Thyroid gland (tissue), 4 donors: Measurements from ENCODE around the gene SSC4D.

Experiments
- POLR2A ChIP-seq, 2 donors: fragments of 450-650 bp; IDR thresholded peaks; one replicate each; pipeline ENCODE4 v1.6.1; 2017; ENCODE audit warnings: antibody characterized with exemption in 2 of 2, mild to moderate bottlenecking in 2 of 2, moderate library complexity in 1 of 2
- TF ChIP-seq, protein P1 (sequence below), 6 experiments: fragments of 200-600 bp in 3 of 6; fragments of 450-650 bp in 3 of 6; sonication (generic) in 3 of 6; IDR thresholded peaks; one replicate each; pipeline ENCODE4 v1.5.1; 2016 to 2019; ENCODE audit warnings: antibody characterized with exemption in 6 of 6, mild to moderate bottlenecking in 2 of 6, inconsistent platforms in 1 of 6, moderate library complexity in 1 of 6

DNA sequence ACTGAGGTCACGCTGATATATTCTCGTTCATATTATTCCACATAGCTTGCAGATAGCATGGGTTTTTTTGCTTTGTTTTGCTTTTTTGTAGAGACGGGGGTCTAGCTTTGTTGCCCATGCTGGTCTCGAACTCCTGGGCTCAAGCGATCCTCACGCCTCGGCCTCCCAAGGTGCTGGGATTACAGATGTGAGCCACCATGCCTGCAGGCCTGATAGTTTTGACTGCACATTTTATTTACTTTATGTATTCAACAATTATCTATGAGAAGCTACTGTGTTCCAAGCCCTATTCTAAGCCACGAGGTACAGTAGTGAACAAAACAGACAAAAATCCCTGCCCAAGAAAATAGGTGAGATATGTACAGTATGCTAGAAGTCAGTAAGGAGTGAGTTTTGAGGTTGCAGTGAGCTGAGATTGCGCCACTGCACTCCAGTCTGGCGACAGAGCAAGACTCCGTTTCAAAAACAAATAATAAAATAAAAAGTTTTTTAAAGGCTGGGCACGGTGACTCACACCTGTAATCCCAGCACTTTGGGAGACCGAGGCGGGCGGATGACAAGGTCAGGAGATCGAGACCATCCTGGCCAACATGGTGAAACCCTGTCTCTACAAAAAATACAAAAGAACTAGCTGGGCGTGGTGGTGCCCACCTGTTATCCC is 49.4 kb downstream of the SSC4D start:
- TF ChIP-seq, protein P1, sequence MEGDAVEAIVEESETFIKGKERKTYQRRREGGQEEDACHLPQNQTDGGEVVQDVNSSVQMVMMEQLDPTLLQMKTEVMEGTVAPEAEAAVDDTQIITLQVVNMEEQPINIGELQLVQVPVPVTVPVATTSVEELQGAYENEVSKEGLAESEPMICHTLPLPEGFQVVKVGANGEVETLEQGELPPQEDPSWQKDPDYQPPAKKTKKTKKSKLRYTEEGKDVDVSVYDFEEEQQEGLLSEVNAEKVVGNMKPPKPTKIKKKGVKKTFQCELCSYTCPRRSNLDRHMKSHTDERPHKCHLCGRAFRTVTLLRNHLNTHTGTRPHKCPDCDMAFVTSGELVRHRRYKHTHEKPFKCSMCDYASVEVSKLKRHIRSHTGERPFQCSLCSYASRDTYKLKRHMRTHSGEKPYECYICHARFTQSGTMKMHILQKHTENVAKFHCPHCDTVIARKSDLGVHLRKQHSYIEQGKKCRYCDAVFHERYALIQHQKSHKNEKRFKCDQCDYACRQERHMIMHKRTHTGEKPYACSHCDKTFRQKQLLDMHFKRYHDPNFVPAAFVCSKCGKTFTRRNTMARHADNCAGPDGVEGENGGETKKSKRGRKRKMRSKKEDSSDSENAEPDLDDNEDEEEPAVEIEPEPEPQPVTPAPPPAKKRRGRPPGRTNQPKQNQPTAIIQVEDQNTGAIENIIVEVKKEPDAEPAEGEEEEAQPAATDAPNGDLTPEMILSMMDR (IDR thresholded peaks at IDR 0.05) = no peak
- TF ChIP-seq POLR2A (IDR thresholded peaks at IDR 0.05) = no peak
